Activated T-cell treated with anti-CD3 and anti-CD28 coated beads, Interleukin-2, amount 50 U/mL, for 72 hours (primary cell): ENCODE results near the gene IGIP. TPM values are rescaled to one million over a fixed set of nuclear protein-coding genes. Genes with fewer than 3 reads are reported as not detected.

Experiments
- ATAC-seq, 2 donors: fragments of 150-1000 bp; cut with Tn5 transposase; replicated peaks in 1 of 2; 2 replicates each; pipeline ENCODE4 v1.10.0; 2021; ENCODE audit warnings: moderate library complexity in 2 of 2, mild to moderate bottlenecking in 1 of 2
- DNase-seq, 2 donors: peaks; one replicate each; pipeline ENCODE4 v3.0.0; 2021 to 2022; ENCODE audit warnings: mixed read lengths in 1 of 2
- H3K27ac Mint-ChIP-seq: one replicate; pipeline ENCODE4 v1.8.0; 2022; ENCODE audit warnings: mild to moderate bottlenecking, moderate library complexity, mixed read lengths
- H3K27me3 Mint-ChIP-seq: one replicate; pipeline ENCODE4 v1.8.0; 2022; ENCODE audit warnings: low read depth, mixed read lengths
- H3K36me3 Mint-ChIP-seq, 2 donors: one replicate each; pipeline ENCODE4 v1.8.0; 2022; ENCODE audit warnings: mixed read lengths in 2 of 2, mild to moderate bottlenecking in 1 of 2; ENCODE audit not compliant: insufficient read depth in 2 of 2
- H3K4me1 Mint-ChIP-seq: one replicate; pipeline ENCODE4 v1.8.0; 2022; ENCODE audit warnings: low read depth, mixed read lengths
- H3K4me3 Mint-ChIP-seq, 2 donors: one replicate each; pipeline ENCODE4 v1.8.0; 2022; ENCODE audit warnings: mild to moderate bottlenecking in 2 of 2, mixed read lengths in 2 of 2, moderate library complexity in 2 of 2
- H3K9me3 Mint-ChIP-seq, 2 donors: one replicate each; pipeline ENCODE4 v1.8.0; 2022; ENCODE audit warnings: mixed read lengths in 2 of 2
- total RNA-seq, 2 donors: library from RNA; stranded (reverse); gene quantifications; one replicate each; pipeline ENCODE4 v1.2.3, GENCODE V29; 2022

IGIP gene
- total RNA-seq, 2 donors from 2014 or later = 5.5 to 6.5 TPM

DNA sequence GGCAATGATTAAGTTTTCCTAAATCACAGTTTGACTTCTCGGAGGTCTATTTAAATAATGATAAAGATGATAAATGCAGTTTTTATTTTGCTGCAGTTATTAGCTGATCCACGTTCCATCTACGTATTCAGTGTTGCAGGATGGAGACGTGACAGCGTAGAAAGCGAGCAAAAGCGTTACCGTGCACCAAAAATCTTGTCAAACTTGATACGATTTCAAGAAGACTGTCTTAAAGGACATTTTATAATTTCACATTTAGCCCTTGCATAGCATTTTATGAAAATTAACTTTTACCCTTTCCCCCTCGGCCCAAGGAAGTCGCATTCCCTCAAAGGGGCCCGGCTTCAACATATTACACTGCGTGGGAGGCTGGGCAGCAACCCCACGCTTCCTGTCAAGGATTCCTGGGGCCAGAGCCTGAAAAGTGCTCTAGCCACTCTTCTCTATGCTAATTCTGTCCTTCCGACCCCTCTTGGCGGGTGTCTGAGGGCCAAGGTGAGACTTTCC is 18.9 kb upstream of the IGIP start:
- DNase-seq (no peak), ATAC-seq (no peak)
- Mint-ChIP-seq H3K27me3 (peaks cover 6% of the 10 kb centered on the region), H3K4me3 (peak overlapping the region; percentile 94 to 97), H3K4me1 (peaks cover 39% of the 10 kb centered on the region), H3K27ac (peak overlapping the region; percentile 90), H3K9me3 (no peaks in the 10 kb centered on the region), H3K36me3 (no peaks in the 10 kb centered on the region)

GRCh38 chr5:140107312-140108092 is 18.2 kb upstream of the IGIP start:
- ATAC-seq = peak; percentile 91
- peaks cover 6% of the 10 kb centered on the region for H3K27me3 Mint-ChIP-seq

DNA sequence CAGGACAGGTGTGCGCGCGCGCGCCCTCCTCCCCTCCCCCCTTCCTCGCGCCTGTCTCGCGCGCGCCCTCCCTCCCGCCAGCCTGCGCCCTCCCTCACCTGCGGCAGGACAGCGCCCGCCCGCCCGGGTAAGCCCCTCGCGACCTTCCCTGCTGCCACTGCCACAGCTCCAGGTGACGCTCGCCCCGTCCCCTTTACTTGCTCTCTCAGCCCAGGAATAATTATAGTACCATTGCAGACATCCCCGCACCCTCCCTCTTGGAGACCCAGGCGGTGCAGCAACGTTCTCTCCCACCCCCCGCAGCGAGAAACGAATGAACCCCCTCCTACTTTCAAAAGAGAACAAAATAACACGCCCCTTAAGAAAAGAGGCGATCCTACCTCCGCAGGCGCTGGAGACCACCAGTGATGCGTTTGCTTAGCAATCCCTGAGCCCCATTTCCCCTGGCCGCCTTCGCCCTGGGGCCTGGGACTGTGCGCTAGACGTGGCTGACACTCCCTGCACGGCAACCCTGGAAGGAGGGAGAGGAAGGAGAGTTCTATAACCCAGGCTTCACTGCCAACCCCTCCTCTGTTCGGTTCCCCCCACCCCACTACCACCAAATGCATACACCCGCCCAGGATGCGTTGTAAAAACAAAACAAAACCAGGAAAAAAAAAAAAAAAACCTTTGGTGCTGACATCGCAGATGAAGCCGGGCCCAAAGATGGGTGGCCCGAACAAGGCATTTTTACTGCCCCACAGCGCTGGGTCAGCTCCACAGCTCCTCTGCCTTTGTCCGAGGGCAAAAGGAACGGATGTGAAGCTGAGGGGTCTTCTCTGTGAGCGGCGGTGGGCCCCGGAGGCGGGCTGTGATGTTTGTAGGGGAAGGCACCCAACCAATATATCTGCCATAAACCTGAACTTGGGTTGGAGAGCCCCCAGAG is 17.4 kb upstream of the IGIP start:
- peak; percentile 43 to 48 for DNase-seq
- ATAC-seq = peak; percentile 12 to 19
- H3K4me3 Mint-ChIP-seq = peak overlapping the region; percentile 94 to 97
- H3K36me3 Mint-ChIP-seq = no peaks in the 10 kb centered on the region
- H3K27ac Mint-ChIP-seq = peak overlapping the region; percentile 93
- H3K9me3 Mint-ChIP-seq = no peaks in the 10 kb centered on the region
- peaks cover 53% of the 10 kb centered on the region for H3K4me1 Mint-ChIP-seq
- peaks cover 6% of the 10 kb centered on the region for H3K27me3 Mint-ChIP-seq

More at GRCh38 chr5:140107312-140108092, 18.2 kb upstream of the IGIP start:
- H3K27ac Mint-ChIP-seq = peak overlapping the region; percentile 93
- peak overlapping the region; percentile 94 to 97 for H3K4me3 Mint-ChIP-seq
- H3K36me3 Mint-ChIP-seq = no peaks in the 10 kb centered on the region
- peak; percentile 94 to 95 for DNase-seq
- peaks cover 45% of the 10 kb centered on the region for H3K4me1 Mint-ChIP-seq
- no peaks in the 10 kb centered on the region for H3K9me3 Mint-ChIP-seq

DNA sequence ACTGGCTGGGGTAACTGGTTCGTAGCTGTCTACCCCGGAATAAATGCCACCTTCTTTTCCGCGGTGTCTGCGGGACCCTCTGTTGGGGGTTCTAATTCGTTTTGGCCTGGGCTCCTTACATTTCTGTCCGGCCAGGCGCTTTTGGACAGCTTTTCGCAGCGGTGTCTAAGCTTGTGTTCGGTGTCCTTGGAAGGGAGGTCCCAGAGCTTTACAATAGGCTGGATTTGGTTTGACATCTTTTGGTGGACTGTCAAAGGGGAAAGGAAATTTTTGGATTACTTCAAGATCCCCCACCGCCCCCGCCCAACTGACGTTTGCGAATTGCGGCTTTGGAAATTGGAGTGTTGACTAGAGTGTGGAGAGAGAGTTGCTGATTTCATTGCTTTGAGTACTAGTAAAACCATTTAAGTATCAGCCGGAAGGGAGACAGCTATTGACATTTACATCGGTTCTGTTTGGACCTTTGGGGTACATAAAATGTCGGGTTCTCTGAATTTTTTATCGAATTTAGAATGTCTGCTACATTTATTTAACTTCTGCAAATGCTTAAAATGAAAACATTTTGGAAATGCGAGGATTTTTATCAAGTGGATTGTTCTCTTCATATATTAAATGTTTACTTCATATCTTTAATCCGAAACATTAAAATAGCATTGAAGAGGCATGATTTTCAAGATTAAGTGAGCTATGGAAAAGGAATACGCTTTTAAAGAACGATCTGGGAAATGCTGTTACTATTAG is 16.5 kb upstream of the IGIP start:
- H3K4me3 Mint-ChIP-seq = peak overlapping the region; percentile 94 to 97
- peaks cover 6% of the 10 kb centered on the region for H3K27me3 Mint-ChIP-seq
- no peaks in the 10 kb centered on the region for H3K36me3 Mint-ChIP-seq
- no peaks in the 10 kb centered on the region for H3K9me3 Mint-ChIP-seq
- peaks cover 56% of the 10 kb centered on the region for H3K4me1 Mint-ChIP-seq
- peak overlapping the region; percentile 20 for H3K27ac Mint-ChIP-seq
- ATAC-seq = no peak
- DNase-seq = no peak

GRCh38 chr5:140109759-140110645 is 15.7 kb upstream of the IGIP start:
- Mint-ChIP-seq H3K4me1 (peaks cover 60% of the 10 kb centered on the region), H3K36me3 (peaks cover 1 to 4% of the 10 kb centered on the region in 2 donors), H3K9me3 (no peaks in the 10 kb centered on the region), H3K4me3 (peak overlapping the region; percentile 94 to 97), H3K27me3 (peaks cover 6% of the 10 kb centered on the region), H3K27ac (peak overlapping the region; percentile 20)
- no peak for ATAC-seq
- DNase-seq = no peak

DNA sequence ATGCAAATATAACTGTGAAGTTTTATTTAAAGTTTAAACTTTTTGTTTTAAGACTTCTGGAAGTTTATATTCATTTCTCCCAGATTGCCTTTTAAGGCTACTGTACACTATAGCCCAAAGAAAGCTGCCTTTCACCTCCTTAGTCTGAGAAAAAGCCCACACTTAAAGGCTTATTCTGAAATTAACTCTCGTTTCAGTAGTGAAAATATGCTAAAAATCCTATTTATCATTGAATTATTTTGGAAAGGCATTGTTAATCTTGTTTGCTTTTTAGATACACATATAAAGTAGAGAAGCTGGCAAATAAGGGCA is 15.1 kb upstream of the IGIP start:
- no peak for ATAC-seq
- no peak overlapping the region for H3K27ac Mint-ChIP-seq
- H3K4me3 Mint-ChIP-seq = peak overlapping the region in 1 of 2 donors; percentile 5
- H3K9me3 Mint-ChIP-seq = no peaks in the 10 kb centered on the region
- no peak for DNase-seq
- H3K27me3 Mint-ChIP-seq = peaks cover 6% of the 10 kb centered on the region
- H3K36me3 Mint-ChIP-seq = peaks cover 1 to 4% of the 10 kb centered on the region in 2 donors
- peaks cover 64% of the 10 kb centered on the region for H3K4me1 Mint-ChIP-seq

GRCh38 chr5:140111011-140111858 is 14.5 kb upstream of the IGIP start:
- H3K27me3 Mint-ChIP-seq = peaks cover 6% of the 10 kb centered on the region
- ATAC-seq = no peak
- H3K4me3 Mint-ChIP-seq = peak overlapping the region; percentile 39 to 90
- peaks cover 1 to 4% of the 10 kb centered on the region in 2 donors for H3K36me3 Mint-ChIP-seq
- DNase-seq = no peak
- peaks cover 69% of the 10 kb centered on the region for H3K4me1 Mint-ChIP-seq
- no peaks in the 10 kb centered on the region for H3K9me3 Mint-ChIP-seq
- peak overlapping the region; percentile 7 for H3K27ac Mint-ChIP-seq

DNA sequence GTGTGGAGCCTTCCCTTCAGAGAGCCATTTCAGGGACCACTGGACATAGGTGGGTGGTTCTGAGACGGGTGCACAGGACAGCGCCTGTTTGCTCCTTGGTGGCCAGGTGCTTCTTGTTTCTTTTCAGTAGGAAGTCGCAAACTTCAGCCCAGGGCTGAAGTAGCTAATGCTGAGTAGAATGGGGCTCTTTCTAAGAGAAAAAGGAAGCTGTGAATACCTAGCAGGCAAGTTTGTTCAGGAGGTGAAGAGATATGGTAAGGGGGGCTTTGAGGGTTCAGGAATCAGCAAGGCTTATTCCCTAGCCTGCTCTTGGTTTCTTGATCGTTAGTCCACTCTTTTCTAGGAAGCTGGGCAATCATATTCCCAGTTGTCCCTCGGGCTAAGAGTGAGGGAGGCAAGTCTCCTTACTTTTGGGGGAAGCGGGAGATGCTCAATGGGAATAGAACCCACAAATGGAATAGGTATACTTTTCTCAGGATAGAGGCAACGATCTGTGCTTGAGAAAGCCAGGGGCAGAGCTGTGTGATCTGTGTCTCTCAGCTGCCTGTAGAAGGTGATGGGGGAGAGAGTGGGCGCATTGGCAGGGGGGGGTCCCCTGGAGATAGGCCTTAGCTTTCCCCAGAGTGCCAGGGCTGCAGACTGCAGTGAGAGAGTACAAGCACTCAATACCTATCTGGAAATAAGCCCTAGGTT is 13.7 kb upstream of the IGIP start:
- ATAC-seq = no peak
- Mint-ChIP-seq H3K27me3 (peaks cover 6% of the 10 kb centered on the region), H3K36me3 (peaks cover 1 to 4% of the 10 kb centered on the region in 2 donors), H3K27ac (peak overlapping the region; percentile 7), H3K4me1 (peaks cover 69% of the 10 kb centered on the region), H3K9me3 (no peaks in the 10 kb centered on the region), H3K4me3 (peak overlapping the region; percentile 89 to 90)
- no peak for DNase-seq

DNA sequence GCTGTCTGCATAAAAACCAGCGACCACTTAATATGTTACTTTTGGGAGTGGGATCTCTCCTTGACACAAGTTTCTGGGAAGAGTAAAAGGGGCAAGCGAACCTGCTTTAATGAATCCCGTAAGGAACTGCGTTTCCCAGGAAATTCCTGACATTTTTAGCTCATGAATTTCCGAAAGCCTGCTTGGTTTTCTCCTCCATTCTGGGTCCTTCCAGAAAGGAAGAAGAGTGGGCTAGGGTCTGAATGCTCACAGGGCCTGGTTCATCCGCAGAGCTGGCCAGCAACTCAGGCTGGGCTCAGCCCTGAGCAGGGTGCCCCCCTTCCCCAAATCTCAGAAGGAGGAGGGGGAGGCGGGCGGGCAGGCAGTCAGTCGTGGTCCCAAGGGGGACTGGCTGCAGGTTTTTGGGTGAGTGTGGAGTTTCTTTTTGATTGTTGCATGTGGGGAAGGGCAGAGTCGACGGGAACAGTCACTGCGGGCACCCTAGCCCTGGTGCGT is 13.0 kb upstream of the IGIP start:
- ATAC-seq = no peak
- Mint-ChIP-seq H3K27me3 (peaks cover 6% of the 10 kb centered on the region), H3K27ac (peak overlapping the region; percentile 57)

DNA sequence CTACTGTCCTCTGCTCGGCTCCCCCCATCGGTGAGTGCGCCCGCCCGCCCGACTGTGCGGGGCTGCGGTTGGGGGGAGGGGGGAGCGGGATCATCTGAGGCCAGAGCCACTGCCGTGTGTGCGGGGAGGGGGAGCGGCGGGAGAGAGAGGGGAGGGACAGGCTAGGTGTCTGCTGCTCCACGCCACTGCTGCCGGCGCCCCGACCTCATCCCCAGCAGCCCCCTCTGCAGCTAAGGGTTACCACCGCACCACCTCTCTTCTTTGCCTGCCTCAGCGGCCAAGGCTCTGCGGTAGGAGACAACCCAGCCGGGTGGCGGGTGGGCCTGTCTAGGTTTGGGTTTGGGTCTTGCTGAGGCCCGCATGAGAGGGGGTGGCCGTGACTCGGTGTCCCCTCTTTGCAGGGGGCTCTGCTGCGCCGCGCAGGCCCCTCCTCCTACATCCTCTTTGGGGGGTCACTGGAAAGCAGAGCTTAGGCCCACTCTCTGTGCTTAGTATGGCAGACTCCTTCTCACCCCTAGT is 12.5 kb upstream of the IGIP start:
- Mint-ChIP-seq H3K27me3 (peaks cover 6% of the 10 kb centered on the region), H3K4me1 (peaks cover 75% of the 10 kb centered on the region), H3K36me3 (peaks cover 1 to 4% of the 10 kb centered on the region in 2 donors), H3K9me3 (no peaks in the 10 kb centered on the region), H3K27ac (peak overlapping the region; percentile 24), H3K4me3 (peak overlapping the region; percentile 89 to 90)
- peak in 1 of 2 donors; percentile 2 for ATAC-seq
- peak; percentile 21 to 34 for DNase-seq

More for the DNA sequence above, 13.0 kb upstream of the IGIP start:
- peaks cover 70% of the 10 kb centered on the region for H3K4me1 Mint-ChIP-seq
- H3K9me3 Mint-ChIP-seq = no peaks in the 10 kb centered on the region
- peak overlapping the region; percentile 89 to 90 for H3K4me3 Mint-ChIP-seq
- peaks cover 1 to 4% of the 10 kb centered on the region in 2 donors for H3K36me3 Mint-ChIP-seq
- peak in 1 of 2 donors; percentile 31 for DNase-seq
